Measurements from ENCODE around the gene MRPS25.

The MRPS25 gene

DNA sequence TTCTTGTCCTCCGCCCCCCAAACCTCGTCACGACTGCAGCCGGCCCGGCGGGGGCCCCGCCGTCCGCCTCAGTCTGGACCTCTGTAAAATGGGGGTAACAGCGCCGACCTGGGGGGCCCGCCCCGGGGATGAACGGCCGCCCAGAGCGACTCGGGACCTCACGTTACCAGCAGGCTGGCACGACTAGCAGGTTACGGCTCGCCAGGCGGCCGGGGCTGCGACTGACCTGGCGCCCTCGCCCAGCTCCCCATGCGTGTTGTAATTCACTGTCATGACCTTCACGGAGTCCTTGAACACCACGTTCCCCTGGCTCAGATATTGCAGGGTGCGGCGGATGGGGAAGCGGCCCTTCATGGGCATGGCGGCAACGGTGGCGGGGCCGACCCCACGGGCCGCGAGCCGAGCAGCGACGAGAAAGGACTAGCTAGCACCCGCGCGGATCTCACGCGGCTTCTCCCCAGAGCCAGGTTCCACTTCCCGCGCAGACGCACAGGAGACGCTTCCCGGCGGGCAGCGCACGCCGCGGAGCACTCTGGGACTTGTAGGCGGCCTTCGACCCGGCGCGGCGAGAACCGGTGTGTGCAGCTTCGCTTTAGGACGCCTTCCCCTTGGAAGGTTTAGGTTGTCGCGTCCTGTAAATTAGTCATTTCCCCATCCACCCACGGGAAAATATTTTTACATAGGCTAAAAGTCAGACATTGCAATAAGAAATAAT, at the start of gene MRPS25:
Gene MRPS25 (minus strand): TSS at position 481 of the 715 bp plus-strand sequence. CDS start 121 bp downstream, at position 360.
- peak; percentile 86 to 89 for DNase-seq (ENCODE audit: low read depth in 2 of 2)

DNA sequence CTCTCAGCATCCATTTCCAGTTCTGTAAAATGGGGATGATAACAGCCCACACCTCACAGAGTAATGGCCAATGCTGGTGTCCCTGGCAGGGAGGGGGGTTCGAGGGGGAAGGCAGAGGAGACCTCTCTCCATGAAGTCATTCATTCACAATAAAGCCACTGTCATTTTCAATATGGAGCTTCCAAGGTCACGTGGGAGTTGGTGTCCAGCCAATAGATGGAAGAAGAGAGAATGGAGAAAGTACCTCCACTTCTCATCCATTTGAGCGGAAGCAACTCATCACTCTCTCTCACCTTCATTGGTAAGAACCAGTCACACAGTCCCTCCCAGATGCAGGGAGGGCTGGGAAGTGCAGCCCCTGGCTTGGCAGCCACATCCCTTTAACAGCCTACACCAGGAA, 48.8 kb upstream of the MRPS25 start:
- no peak for DNase-seq (ENCODE audit: low read depth in 2 of 2)

- DNase-seq (ENCODE audit: low read depth in 2 of 2), result no peak
Observed at GRCh38 chr3:15113471-15113870, 48.4 kb upstream of the MRPS25 start.

GRCh38 chr3:15112011-15112410, 46.9 kb upstream of the MRPS25 start:
- no peak for DNase-seq (ENCODE audit: low read depth in 2 of 2)

DNA sequence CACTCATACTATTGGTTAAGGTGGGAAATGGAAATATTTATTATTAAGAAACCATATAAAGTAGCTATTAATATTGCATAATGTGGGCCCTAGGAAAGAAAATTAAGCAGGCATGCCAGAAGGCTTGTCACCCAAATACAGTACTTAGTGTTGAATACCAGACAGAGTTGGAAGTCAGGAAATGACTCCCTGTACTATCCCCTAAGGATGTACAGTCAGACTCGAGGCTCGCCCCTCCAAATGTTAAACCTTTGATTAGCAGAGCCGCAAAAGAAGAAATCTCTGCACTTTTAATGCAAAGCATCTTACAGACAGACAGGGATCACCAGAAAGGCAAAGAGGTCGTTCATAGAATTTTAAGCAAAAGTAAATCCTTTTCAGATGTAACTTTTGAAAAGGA, 45.1 kb upstream of the MRPS25 start:
- DNase-seq (ENCODE audit: low read depth in 2 of 2), result no peak

GRCh38 chr3:15108869-15109268, 43.8 kb upstream of the MRPS25 start:
- DNase-seq (ENCODE audit: low read depth in 2 of 2), result no peak

GRCh38 chr3:15108082-15108545, 43.0 kb upstream of the MRPS25 start:
- peak; percentile 64 to 71 for DNase-seq (ENCODE audit: low read depth in 2 of 2)

DNA sequence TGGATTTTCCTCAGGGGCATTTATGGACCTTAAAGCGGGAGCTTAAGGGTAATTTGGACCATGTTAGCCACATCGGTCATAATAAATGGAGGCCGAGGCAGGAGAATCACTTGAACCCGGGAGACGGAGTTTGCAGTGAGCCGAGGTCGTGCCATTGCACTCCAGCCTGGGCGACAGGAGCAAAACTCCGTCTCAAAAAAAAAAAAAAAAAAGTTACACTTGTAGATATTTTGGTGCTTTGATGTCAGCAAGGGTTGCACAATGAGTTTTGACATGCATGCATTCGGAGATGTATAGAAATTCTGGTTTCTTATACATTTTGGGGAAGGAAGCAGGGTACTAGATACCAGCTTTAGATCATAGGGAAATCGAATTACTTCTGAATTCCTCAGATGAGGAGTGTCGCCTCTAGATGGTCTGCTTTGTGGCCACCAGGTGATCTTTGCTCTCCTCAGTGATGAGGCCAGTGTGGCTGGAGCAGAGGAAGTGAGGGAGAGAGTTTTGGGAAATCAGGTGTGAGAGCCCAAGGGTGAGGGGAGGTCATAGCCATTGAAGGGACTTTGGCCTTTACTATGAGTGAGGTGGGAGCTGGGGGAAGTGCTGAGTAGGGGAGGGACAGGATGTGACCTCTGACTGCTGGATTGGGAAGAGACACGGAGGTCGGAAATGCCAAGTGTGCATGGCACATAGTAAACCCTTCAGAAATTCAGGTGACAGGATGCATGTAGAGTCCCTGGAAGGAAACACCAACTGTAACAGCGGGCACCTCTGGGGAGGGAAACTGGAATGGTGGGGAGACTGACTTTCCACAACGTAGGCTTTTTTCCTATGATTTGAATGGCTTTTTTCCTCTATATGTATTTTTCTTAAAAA, 42.2 kb upstream of the MRPS25 start:
- no peak for DNase-seq (ENCODE audit: low read depth in 2 of 2)

DNA sequence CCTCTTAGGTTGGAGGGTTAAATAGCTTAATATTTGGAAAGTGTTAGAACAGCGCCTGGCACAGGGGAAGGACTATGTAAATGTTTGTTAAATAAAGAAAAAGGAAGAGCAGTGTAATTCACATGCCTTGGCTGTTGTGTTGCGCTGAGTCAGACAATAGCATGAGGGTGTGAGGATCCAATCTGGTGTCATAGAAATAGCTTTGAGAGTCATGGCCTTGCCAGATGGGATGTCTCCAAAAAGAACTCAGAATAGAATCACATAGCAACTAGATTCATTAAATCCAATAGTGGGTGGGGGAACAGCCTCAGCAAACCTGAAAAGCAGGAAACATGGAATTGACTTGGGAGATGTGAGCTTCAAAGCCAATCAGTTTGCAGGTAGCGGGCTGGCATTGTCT, 37.7 kb upstream of the MRPS25 start:
- no peak for DNase-seq (ENCODE audit: low read depth in 2 of 2)

DNA sequence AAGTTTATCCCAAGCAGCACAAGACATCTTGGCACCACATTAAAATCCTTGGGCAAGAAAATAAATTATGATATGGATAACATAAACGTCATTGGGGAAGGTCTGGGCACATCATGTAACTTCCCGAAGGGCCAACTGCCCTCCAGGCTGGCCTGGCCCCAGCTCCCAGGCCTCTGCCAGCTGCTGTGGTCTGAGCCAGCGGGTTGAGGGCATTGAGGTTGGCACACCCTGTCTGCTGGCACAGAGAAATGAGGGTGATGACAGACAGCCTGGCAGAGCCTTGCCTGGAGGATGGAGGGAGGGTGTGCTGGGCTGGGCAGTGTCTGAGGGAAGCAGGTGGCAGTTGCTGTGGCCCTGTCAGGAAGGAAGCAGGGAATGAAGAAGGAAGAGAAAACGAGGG, 37.1 kb upstream of the MRPS25 start:
- DNase-seq (ENCODE audit: low read depth in 2 of 2), result no peak

- DNase-seq (ENCODE audit: low read depth in 2 of 2), result peak in 1 of 2 donors; percentile 3
Observed at GRCh38 chr3:15099364-15100098, 34.4 kb upstream of the MRPS25 start.

DNA sequence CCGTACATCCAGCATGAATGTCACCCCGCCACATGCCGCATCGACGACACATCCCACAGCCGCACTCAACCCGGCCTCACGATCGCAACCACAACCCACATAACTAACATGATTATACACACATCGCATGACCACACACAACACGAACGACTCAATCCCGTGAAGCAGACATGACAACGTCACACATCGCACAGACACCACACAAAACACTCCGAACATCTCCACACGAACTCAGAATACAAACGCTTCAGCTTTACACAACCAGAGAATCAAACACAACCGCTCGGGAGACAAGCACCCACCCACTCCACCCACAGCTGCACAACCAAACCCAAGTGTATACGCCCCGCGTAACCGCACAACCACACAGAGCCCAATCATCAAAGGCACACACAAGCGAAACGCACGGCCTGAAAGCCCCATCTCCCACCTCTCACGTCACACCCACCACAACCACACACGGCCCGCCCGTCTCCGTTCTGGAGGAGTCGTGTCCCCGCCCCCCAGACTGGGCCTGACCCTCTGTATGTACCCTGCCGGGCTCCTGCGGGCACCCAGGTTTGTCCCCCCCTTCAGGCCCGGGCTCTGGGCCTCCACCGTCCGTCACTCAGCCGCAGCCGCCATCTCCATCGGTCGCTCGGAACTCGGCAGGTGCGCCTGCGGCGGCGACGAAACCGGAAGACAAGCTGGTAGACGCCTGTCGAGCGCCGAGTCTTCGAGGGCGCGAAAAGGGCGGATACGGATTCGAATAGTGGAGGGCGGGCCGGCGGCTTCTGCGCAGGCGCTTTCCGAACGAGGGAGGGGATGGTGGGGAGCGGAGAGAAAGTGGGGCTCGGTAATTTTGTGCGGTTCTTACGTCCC, 33.6 kb upstream of the MRPS25 start, which contains the start of gene RBSN:
Gene RBSN (minus strand): TSS at position 646 of the 861 bp plus-strand sequence. CDS start 3,028 bp downstream, outside the sequence.
- DNase-seq (ENCODE audit: low read depth in 2 of 2), result peak; percentile 93 to 95

- peak in 1 of 2 donors; percentile 6 for DNase-seq (ENCODE audit: low read depth in 2 of 2)
Observed at GRCh38 chr3:15097891-15098290, 32.8 kb upstream of the MRPS25 start.

DNA sequence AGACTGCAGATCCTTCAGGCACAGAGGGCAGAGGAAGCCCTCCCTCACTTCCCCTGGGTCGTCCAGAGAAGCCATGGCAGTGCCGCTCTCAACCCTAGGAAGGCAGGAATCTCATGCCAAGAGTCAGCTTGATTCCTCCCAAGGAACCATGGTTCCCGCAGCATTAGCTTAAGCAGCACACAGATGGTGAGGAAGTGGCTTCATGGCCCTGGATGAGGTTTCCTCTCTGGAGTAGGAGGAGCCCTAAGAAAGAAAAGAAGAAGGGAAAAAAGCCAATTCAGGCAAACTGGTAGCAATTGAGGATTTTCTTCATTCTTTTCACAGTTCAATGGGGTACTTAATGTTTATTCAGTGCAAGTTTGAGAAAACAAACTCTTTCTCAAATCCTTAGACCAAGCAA, 30.9 kb upstream of the MRPS25 start:
- DNase-seq (ENCODE audit: low read depth in 2 of 2), result no peak

DNA sequence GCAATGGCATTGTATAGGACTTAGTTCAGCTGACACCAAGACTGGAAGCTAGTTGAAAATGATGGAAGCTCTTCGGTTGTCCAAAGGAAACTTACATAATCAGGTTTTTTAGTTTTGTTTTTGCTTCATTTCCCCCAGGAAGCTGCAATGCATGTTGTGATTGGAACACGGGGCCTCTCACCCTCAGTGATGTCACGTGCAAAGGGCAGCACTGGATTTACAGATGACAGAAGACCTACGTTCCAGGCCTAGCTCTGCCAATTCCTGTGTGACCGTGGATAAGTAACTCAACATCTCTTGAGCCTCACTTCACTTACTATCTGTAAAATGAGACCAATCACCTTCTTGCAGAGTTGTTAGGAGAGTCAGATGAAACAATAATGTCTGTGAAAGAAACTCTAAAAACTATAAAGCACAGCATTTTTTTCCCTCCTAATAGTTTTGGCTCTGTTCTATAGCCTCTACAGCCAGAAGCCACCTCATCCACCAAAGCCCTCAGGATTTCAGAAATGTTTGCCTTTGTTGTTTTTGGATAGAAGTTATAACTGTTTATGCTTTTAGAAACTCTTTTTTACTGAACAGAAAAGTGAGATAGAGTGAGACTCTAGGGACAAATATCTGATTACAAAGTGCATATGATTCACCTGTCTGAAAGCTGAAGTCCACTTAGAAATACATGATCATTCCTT, 29.2 kb upstream of the MRPS25 start:
- no peak for DNase-seq (ENCODE audit: low read depth in 2 of 2)

GRCh38 chr3:15092686-15093085, 27.6 kb upstream of the MRPS25 start:
- no peak for DNase-seq (ENCODE audit: low read depth in 2 of 2)

- DNase-seq (ENCODE audit: low read depth in 2 of 2), result no peak
Observed at GRCh38 chr3:15091575-15091974, 26.5 kb upstream of the MRPS25 start.

- no peak for DNase-seq (ENCODE audit: low read depth in 2 of 2)
Observed at GRCh38 chr3:15089201-15089600, 24.1 kb upstream of the MRPS25 start.

- no peak for DNase-seq (ENCODE audit: low read depth in 2 of 2)
Observed at GRCh38 chr3:15086699-15087098, 21.6 kb upstream of the MRPS25 start.

DNA sequence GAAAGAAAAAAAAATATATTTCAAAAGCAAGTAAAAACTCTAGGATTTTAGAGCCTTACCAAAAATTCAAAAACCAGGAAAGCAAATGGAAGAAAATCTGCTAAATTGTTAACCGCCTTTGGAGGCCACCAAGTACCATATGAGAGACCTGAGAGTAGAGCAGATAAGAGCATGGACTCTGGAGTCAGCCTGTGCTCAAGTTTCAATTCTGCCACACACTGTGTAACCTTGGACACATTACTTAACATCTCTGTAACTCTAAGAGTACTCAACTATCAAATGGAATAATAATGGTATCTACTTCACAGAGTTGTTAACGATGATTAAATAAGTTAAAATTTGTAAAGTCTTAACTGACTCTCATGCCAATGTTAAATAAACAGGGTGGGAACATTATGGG, 21.1 kb upstream of the MRPS25 start:
- no peak for DNase-seq (ENCODE audit: low read depth in 2 of 2)
